Activated CD4-positive, CD25-positive, alpha-beta regulatory T cell (primary cell): ENCODE measurements around the gene PRR14L.

Source experiments
- DNase-seq, 4 experiments: peaks; one replicate each; lab custom pipeline; 2025; lab: John Stamatoyannopoulos, UW

PRR14L gene

DNA sequence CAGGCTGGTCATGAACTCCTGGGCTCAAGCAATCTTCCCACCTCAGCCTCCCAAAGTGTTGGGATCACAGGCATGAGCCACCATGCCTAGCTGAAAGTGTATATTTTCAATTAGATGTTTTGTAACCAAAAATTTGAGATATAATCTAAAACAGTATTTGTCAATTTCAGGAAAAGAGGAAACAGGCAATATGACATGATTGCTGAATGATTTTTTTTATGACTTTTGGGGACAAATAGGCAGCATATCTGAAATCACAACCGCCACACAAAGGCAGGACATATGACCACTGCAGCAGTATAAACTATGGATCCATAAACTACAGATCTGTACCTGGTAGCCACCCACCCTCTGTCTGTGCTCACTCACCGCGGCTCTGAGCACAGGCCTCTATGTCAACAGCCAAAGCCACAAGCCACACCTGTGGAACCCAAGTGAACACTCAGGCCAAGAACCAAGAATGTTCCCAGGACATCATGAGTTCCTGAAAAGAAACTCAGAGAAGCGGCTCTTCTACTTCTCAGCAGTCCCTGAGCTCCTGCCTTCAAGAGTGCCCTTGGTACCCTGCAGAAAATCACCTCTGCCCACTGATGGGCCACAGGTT is 110.4 kb downstream of the PRR14L start:
- DNase-seq, result no peak

DNA sequence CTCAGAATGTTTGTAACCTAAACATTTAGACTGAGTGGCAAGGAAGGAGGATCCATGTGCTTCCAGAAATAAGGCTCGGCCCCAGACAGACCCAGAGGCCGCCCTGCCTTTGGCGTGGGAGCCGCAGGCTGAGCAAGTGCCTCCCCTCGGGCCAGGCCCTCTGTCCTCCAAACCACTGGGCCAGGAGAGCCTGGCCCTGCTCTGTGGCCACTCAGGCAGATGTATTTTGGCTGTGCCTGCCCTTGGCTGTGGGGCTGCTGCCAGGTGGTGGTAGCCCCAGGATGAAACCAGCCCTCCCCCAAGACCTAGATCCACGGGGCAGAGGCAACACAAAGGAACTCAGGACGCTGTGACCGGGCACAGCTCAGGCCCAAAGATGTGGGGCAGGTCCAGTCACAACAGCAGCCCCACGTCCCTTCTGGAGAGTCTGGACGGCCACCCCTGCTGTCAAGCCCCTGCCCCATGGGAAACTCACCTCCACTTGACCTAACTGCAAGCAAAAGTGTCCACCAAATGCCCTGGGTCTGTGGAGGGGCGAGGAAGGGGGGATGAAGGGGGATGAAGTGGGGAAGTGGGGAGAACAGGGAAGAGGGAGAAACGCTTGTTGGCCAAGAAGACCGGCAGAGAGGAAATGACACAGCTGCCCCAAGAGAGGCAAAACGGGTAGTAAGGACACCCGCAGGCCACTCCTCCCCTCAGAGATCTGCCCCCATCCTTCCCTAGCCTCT is 111.9 kb downstream of the PRR14L start:
- no peak for DNase-seq

DNA sequence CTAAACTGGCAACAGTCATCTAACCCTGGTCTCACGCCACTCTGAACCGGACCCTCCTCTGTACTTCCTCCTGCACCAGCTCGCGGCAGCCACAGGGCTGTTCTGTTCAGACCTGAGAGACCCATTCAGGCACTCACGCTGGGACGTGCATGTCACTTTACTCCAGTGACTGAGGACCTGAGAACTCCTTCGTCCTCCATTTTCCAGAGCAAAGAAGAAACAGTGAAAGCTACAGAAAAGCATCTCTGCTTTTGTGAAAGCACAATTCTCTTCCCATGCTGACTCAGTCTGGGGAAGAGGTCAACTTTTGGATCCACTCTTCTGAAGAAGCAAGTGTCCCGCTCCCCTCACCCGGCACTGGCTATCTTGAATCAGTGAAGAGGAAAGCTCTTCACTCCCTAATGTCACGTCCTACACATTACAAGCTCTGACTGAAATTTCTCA is 112.5 kb downstream of the PRR14L start:
- no peak for DNase-seq

DNA sequence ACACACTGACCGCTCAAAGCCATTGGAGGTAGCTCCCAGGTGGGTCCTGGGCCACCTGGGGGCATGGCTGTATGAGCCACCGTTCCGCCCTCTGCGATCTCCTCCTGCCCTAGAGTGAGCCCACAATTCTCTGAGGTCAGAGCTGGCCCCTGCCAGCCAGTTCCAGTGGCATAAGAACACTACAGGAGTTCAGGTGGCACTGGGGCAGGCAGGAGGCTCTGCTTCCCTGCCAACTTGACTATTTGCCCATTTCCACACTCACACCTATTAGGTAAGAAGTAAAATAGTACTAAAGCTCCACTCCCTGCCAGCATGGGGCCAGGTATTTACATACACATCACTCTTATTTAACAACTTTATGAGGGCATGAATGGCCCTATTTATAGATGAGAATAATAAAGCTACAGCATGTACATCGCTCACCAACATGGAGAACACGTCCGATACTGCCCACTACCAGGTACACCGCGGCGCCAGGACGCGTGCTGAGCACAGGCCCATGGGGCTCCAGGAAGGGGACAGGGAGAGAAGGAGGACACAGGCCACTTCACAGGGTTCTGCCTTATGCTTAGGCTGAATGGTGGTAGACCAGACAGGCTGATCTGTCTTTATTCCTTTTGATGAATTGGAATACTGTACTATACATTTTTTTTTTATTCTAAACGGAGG is 114.2 kb downstream of the PRR14L start:
- no peak for DNase-seq

DNA sequence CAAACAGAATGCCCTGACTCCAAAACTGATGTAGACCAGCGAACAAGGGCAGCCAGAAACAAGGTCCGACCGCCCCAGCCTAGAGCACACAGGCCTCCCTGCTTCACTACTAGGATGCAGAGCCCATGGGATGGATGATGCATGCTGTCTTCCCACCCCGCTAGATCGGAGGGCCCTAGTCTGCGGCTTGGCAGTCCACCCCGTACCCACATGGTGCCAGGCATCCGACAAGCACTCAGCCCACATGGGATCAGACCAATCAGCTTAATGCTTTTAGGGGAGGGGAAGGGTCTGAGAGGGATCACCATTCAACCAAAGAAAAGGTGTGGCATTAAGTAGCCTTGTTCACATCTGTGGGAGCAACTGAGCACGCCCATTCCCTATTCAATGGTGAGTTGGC is 118.5 kb downstream of the PRR14L start:
- no peak for DNase-seq
